ENCODE measurements around the gene OSBPL6. TPM values are rescaled to one million over a fixed set of nuclear protein-coding genes. Genes with fewer than 3 reads are reported as not detected.

OSBPL6 gene
- total RNA-seq, 6 experiments from 2014 or later = 2.4 to 7.5 (median 3.3) TPM

DNA sequence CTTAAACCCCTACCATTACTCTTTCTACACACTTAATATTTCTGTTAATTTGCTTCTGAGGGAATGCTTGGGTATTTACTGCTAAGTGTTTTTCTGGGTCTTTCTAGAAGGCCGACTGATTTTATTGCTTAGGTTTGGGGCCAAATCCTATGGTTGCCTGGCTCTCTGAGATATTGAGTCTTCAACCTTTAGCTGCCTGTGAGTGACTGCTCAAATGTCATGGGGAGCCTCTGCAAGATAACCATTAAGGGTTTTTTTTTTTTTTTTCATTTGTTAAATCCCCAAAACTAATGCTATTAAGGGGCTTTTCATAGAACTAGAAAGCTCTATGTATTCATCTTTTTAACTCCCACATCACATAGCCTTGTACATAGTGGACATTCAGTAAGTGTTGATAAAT, 5.0 kb downstream of the OSBPL6 start:
- no peak overlapping the region for H3K4me3 Mint-ChIP-seq
- H3K27ac Mint-ChIP-seq = no peak overlapping the region
- H3K27me3 Mint-ChIP-seq (ENCODE audit: insufficient read depth) = no peaks in the 10 kb centered on the region
- no peak for DNase-seq
- peaks cover 1% of the 10 kb centered on the region; the same call in 1 of the 2 replicates for H3K36me3 Mint-ChIP-seq (ENCODE audit: low read depth)
- peaks cover 29% of the 10 kb centered on the region for H3K4me1 Mint-ChIP-seq (ENCODE audit: low read depth)
- TF ChIP-seq CTCF (IDR thresholded peaks at IDR 0.05) = no peak
- no peaks in the 10 kb centered on the region for H3K9me3 Mint-ChIP-seq

DNA sequence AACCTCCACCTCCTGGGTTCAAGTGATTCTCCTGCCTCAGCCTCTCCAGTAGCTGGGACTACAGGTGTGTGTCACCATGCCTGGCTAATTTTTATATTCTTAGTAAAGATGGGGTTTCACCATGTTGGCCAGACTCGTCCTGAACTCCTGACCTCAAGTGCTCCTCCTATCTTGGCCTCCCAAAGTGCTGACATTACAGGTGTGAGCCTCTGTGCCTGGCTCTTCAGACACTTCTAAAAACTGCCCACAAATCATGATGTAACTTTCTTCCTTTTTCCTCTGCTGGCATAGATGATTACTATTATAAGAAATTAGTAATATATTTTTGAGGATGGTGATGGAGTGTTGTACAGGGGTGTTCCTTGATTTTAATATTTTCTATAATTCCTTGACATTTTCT, 6.0 kb downstream of the OSBPL6 start:
- Mint-ChIP-seq H3K9me3 (no peaks in the 10 kb centered on the region), H3K27ac (no peak overlapping the region), H3K4me3 (no peak overlapping the region), H3K27me3 (ENCODE audit: insufficient read depth) (no peaks in the 10 kb centered on the region), H3K36me3 (ENCODE audit: low read depth) (peaks cover 4% of the 10 kb centered on the region; the same call in 1 of the 2 replicates), H3K4me1 (ENCODE audit: low read depth) (peaks cover 38% of the 10 kb centered on the region)
- no peak for DNase-seq
- no peak for TF ChIP-seq CTCF (IDR thresholded peaks at IDR 0.05)

GRCh38 chr2:178202927-178203326, 8.6 kb downstream of the OSBPL6 start:
- peaks cover 42% of the 10 kb centered on the region for H3K4me1 Mint-ChIP-seq (ENCODE audit: low read depth)
- H3K4me3 Mint-ChIP-seq = no peak overlapping the region
- TF ChIP-seq CTCF (IDR thresholded peaks at IDR 0.05) = no peak
- no peaks in the 10 kb centered on the region for H3K27me3 Mint-ChIP-seq (ENCODE audit: insufficient read depth)
- peak overlapping the region; percentile 0; the same call in 1 of the 2 replicates for H3K27ac Mint-ChIP-seq
- no peaks in the 10 kb centered on the region for H3K9me3 Mint-ChIP-seq
- H3K36me3 Mint-ChIP-seq (ENCODE audit: low read depth) = peaks cover 4% of the 10 kb centered on the region; the same call in 1 of the 2 replicates
- no peak for DNase-seq

GRCh38 chr2:178204977-178205376, 10.7 kb downstream of the OSBPL6 start:
- Mint-ChIP-seq H3K9me3 (no peaks in the 10 kb centered on the region), H3K27ac (peak overlapping the region; percentile 58; the same call in 1 of the 2 replicates), H3K36me3 (ENCODE audit: low read depth) (peaks cover 4% of the 10 kb centered on the region; the same call in 1 of the 2 replicates), H3K4me1 (ENCODE audit: low read depth) (peaks cover 56% of the 10 kb centered on the region), H3K4me3 (no peak overlapping the region), H3K27me3 (ENCODE audit: insufficient read depth) (no peaks in the 10 kb centered on the region)
- no peak for TF ChIP-seq CTCF (IDR thresholded peaks at IDR 0.05)
- DNase-seq = no peak

DNA sequence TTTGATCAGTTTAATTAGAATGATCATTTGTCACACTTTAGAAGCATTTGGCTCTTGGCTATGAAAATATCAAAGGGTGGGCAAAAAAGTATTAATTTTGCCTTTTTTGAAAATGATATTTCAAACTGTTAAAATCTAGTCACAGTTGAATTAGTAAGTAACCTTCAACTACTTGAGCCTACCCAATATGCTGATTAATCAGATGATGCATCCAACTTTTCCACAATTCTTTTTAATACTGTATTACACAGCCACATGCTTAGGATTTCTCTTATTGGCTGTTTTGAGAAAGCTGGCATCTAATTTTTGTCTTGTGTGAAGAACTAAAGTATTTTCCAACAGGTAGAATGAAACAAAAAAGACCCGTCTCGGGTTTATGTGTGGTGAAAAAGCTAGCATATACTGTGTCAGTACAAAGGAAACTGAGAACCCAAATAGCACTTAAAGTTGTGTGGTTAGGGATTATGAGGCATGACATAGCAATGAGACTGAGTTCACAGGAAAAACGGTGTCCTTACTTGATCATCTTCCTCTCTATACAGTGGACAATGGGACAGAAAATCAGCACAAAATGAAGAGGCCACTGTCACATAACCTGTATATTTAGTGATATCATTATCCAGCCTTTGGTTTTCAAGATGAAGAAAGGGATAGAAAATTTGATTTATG, 11.7 kb downstream of the OSBPL6 start:
- peak overlapping the region; percentile 65 for H3K4me3 Mint-ChIP-seq

More for the DNA sequence above, 11.7 kb downstream of the OSBPL6 start:
- Mint-ChIP-seq H3K27ac (peak overlapping the region; percentile 88), H3K4me1 (ENCODE audit: low read depth) (peaks cover 56% of the 10 kb centered on the region), H3K9me3 (no peaks in the 10 kb centered on the region), H3K27me3 (ENCODE audit: insufficient read depth) (no peaks in the 10 kb centered on the region), H3K36me3 (ENCODE audit: low read depth) (peaks cover 4% of the 10 kb centered on the region; the same call in 1 of the 2 replicates)
- DNase-seq = peak; percentile 68
- TF ChIP-seq CTCF (IDR thresholded peaks at IDR 0.05) = no peak
